ENCODE data around the gene CRACR2B.

The CRACR2B gene

DNA sequence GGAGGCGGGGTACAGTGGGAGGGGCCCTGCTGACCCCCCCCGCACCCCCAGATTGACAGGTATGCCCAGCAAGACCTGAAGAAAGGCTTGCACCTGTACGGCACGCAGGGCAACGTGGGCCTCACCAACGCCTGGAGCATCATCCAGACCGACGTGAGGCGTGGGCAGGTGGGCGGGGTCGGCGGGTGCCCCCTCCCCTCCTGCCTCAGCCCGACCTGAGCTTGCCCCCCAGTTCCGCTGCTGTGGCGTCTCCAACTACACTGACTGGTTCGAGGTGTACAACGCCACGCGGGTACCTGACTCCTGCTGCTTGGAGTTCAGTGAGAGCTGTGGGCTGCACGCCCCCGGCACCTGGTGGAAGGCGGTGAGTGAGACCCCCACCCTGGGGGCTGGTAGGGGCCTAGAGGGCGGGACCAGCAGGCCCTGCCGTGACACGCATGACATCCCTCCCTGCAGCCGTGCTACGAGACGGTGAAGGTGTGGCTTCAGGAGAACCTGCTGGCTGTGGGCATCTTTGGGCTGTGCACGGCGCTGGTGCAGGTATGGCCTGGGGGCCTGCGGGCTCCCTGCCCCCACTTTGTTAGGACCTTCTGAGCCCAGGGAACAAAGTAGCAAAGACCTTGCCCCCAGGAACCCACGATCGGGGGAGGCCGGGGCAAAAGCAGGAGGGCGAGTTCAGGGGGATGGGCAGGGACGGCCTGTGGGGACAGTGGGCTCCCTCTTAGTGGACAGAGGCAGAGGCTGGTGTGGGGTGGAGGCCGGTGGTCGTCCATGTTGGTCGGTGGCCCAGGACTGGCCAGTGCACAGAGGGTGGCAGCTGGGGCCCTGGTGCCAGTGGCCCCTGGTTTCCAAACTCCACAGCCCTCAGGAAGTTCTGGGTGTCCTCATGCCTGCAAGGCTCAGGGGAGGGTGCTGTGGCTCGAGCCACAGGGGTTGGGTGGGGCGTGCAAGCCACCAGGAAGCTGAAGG, 38.0 kb downstream of the CRACR2B start:
- no peak for DNase-seq (ENCODE audit: extremely low read depth in 1 of 2, low read depth in 1 of 2)

- no peak for DNase-seq (ENCODE audit: extremely low read depth in 1 of 2, low read depth in 1 of 2)
Measured at GRCh38 chr11:866481-866880, 38.8 kb downstream of the CRACR2B start.

DNA sequence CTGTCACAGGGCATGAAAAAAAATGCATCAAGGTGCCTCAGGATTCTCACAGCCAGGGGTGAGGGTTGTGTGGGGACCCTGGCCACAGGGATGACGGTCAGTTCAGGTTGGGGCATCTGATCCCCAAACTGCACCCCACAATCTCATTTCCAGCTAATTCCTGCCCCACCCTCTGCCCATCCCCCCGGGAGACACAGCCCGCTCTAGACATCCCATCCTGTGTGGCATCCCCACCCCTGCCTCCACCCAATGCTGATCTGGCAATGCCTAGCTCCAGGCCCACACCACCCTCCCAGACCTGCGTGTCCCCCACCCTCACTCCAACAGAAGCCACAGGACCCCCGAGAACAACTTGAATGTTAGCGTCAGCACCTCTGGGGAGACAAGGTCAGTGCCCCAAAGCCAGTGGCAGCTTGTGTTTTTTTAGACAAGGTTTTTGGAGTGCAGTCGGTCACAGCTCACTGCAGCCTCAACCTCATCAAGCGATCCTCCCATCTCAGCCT, 40.2 kb downstream of the CRACR2B start:
- DNase-seq (ENCODE audit: extremely low read depth in 1 of 2, low read depth in 1 of 2) = no peak

- no peak for DNase-seq (ENCODE audit: extremely low read depth in 1 of 2, low read depth in 1 of 2)
Measured at GRCh38 chr11:868394-868793, 40.7 kb downstream of the CRACR2B start.

- no peak for DNase-seq (ENCODE audit: extremely low read depth in 1 of 2, low read depth in 1 of 2)
Measured at GRCh38 chr11:868802-869201, 41.1 kb downstream of the CRACR2B start.

DNA sequence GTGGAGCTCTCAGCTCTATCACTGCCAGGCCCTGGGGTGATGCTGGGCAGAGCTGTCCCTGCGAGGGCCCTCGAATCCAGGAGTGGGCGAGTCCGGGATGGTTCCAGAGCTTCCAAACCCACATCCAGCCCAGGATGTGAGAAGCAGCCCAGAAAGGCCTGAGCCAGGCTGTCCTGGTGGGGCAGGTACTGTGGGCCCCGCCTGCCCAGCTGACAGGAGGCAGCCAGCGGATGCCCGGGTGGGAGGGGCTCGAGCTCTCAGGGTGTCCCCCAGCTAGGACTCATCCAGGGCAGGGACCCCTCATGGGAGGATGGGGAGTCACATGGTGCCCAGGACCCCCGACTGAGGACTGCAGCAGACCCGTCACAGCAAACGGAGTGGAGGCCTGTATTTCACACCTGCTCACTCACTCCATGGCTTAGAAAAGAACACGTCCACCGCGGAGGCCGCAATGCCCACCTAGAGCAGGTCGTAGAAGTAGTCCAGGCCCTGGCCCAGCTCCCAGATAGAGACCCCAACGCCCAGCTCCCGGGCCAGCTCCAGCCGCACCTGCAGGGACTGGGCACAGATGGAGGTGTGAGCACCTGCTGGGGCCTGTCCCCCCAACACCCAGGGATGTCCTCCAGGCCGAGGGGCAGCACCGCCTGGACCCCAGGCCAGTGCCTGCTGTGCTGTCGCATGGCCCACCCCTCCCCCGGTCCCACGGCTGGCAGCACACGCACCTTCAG, 41.8 kb downstream of the CRACR2B start:
- DNase-seq (ENCODE audit: extremely low read depth in 1 of 2, low read depth in 1 of 2) = no peak

- DNase-seq (ENCODE audit: extremely low read depth in 1 of 2, low read depth in 1 of 2) = no peak
Measured at GRCh38 chr11:870127-870413, 42.4 kb downstream of the CRACR2B start.

DNA sequence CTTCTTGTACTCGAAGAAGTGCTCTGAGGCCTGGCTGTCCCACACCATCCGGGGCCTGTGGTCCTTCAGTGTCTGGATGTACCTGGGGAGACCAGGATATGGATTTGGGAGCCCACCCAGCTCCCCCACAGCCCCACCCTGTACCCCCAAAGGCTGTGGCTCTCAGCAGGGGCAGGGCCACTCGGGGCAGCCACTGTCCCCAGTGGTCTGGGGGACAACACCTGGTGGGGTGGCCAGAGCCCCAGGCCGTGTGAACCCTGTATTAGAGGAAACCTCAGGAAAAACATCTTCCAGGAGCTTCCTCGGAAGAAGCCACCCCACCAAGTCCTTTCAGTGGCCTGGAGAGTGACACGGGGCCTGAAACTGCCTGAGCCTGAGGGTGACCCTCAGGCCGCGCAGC, 42.7 kb downstream of the CRACR2B start:
- DNase-seq (ENCODE audit: extremely low read depth in 1 of 2, low read depth in 1 of 2) = no peak

- DNase-seq (ENCODE audit: extremely low read depth in 1 of 2, low read depth in 1 of 2) = no peak
Measured at GRCh38 chr11:871472-871871, 43.8 kb downstream of the CRACR2B start.

DNA sequence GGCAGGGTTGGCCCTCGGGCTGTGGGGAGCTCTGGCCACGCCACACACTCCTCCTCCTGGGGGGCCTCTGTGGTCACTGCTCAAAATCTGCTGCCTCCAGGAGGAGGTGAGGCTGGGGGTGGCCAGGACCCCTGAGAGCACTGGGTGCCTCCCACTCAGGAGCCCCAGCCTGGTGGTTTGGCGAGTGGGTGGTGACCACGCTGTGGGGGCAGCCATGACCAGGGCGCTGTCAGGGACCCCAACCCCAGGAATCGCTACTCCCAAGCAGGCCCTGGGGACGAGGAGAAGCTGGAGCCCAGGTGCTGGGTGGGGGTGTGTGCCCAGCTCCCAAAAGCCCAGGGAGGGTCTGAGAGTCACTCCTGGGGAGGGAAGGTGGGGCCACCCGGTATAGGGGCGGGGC, 45.1 kb downstream of the CRACR2B start:
- DNase-seq (ENCODE audit: extremely low read depth in 1 of 2, low read depth in 1 of 2) = no peak

GRCh38 chr11:873706-874105, 46.0 kb downstream of the CRACR2B start:
- DNase-seq (ENCODE audit: extremely low read depth in 1 of 2, low read depth in 1 of 2) = no peak

GRCh38 chr11:875203-875602, 47.5 kb downstream of the CRACR2B start:
- DNase-seq (ENCODE audit: extremely low read depth in 1 of 2, low read depth in 1 of 2) = no peak

GRCh38 chr11:875769-876301, 48.1 kb downstream of the CRACR2B start:
- DNase-seq (ENCODE audit: extremely low read depth in 1 of 2, low read depth in 1 of 2) = no peak

DNA sequence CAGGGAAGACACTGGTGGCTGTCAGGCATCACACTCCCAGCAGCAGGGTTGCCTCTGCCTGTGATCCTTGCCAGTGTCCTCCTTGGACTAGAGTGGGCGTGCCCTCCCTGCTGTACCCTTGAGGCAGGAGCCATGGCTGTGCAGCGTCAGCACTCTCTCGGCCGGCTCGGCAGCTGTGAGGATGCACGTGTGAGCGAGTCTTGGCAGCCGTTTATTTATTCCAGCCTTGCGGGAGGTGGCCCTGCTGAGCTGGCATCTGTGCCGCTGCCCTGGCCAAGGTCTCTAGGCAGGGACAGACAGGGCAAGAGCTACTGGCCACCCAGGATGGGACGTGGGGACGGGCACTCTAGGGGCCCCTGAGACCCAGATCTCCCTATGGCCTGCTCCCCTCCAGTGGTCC, 48.8 kb downstream of the CRACR2B start:
- DNase-seq (ENCODE audit: extremely low read depth in 1 of 2, low read depth in 1 of 2) = no peak

DNA sequence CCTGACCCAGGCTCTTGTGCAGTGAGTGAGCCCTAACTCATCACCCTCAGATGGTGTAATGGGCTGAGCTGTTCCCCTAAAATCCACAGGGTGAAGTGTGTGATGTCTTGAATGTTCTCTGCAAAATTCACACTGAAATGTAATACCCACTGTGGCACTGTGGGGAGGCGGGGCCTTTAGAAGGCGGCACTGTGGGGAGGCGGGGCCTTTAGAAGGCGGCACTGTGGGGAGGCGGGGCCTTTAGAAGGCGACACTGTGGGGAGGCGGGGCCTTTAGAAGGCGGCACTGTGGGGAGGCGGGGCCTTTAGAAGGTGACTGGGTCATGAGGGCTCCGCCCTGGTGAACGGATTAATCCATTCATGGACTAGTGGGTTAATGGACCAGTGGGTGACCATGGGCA, 49.8 kb downstream of the CRACR2B start:
- DNase-seq (ENCODE audit: extremely low read depth in 1 of 2, low read depth in 1 of 2) = no peak

DNA sequence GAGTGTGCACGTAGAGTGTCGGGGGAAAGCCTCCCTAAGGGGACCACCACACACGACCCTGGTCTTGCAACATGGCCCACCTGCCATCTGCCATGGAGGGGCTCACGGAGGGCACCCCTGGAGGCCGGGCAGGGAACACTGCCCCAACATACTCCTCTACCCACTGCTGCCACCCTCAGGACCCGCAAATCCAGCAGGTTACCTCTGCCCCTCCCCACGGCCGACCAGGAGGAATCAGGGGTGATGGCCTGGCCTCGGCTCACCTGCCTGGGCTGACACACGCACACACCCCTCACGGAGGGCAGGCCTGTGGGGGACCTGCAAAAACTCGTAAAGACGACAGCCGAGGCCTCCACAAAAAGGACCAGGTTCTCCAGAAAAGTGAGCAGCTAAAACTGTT, 52.7 kb downstream of the CRACR2B start:
- no peak for DNase-seq (ENCODE audit: extremely low read depth in 1 of 2, low read depth in 1 of 2)

Data from activated CD8-positive, alpha-beta memory T cell treated with anti-CD3 and anti-CD28 coated beads for 1 hour (primary cell).